Thymus (tissue), 11 donors: Measurements from ENCODE around the gene TFIP11. TPM values are rescaled to one million over a fixed set of nuclear protein-coding genes. Genes with fewer than 3 reads are reported as not detected.

Source experiments
- DNase-seq, 9 donors: peaks; one replicate each; pipeline ENCODE4 v3.0.0-alpha.2; 2013; ENCODE audit warnings: low spot score in 9 of 9, low read depth in 6 of 9, missing footprints in 1 of 9
- H3K27ac ChIP-seq, 2 donors: one replicate each; pipeline ENCODE4 v1.5.1; 2013; ENCODE audit warnings: control low read depth in 1 of 2, low read depth in 1 of 2, low read length in 1 of 2, mild to moderate bottlenecking in 1 of 2, moderate library complexity in 1 of 2
- H3K27me3 ChIP-seq, 2 donors: one replicate each; pipeline ENCODE4 v1.5.1; 2013; ENCODE audit warnings: low read length in 1 of 2; ENCODE audit not compliant: control insufficient read depth in 2 of 2, insufficient read depth in 1 of 2
- H3K36me3 ChIP-seq, 2 donors: one replicate each; pipeline ENCODE4 v1.5.1; 2013; ENCODE audit warnings: low read length in 1 of 2, mild to moderate bottlenecking in 1 of 2, moderate library complexity in 1 of 2; ENCODE audit not compliant: control insufficient read depth in 2 of 2, insufficient read depth in 2 of 2
- H3K4me1 ChIP-seq, 2 donors: one replicate each; pipeline ENCODE4 v1.5.1; 2013; ENCODE audit warnings: low read length in 2 of 2; ENCODE audit not compliant: control insufficient read depth in 2 of 2, insufficient read depth in 2 of 2
- H3K4me3 ChIP-seq, 2 donors: one replicate each; pipeline ENCODE4 v1.5.1; 2013; ENCODE audit warnings: low read length in 2 of 2, control low read depth in 1 of 2, mild to moderate bottlenecking in 1 of 2
- H3K9me3 ChIP-seq, 2 donors: one replicate each; pipeline ENCODE4 v1.5.1; 2013; ENCODE audit warnings: low read length in 1 of 2, mild to moderate bottlenecking in 1 of 2; ENCODE audit not compliant: control insufficient read depth in 2 of 2, insufficient read depth in 1 of 2
- WGBS: extraction: QIAGEN DNeasy Blood & Tissue Kit; methylation state at CpG from one replicate; pipeline ENCODE4 v1.1.7; 2013; 5-methylcytosine and 5-hydroxymethylcytosine counted together
- polyA plus RNA-seq: library from polyadenylated mRNA; stranded (reverse); fragments of 200-250 nt; gene quantifications from one replicate; pipeline ENCODE4 v1.2.3, GENCODE V29; 2013
- total RNA-seq: library from RNA; stranded (reverse); fragments of 120-200 nt; gene quantifications from one replicate; pipeline ENCODE4 v1.2.4, GENCODE V29; 2013
- donor health status: healthy.

Gene TFIP11
- total and polyA plus RNA-seq, 2 donors: 32.9 to 39.6 TPM

DNA sequence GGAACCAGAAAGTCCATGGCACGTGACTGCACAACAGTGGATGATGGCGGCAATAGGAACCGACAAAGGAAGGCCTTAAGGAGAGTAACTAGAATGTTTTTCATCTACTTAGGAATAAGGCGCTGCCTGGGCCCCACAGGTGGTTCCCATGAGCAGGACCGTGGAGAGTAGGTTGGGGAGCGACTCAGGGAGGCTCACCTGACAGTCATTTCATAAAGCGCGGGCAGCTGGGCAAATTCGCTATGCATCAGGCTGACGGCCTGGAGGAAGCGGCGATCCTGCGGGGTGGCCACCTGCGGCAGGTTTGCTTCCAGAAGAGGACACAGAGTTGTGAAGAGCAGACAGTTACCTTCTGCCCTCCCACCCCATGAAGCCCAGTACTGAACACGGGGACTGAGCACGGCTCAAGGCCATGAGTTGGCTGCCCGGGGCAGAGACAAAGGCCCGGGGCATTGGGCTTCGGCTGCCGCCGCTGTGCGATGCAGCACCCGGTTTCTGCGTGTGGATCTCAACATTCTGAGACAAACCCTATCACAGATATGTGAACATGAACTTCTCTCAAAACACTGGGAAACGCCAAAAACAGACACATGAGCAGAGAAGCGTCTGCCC lies 54.5 kb downstream of the TFIP11 start:
- Histone ChIP-seq H3K9me3 (no peaks in the 10 kb centered on the region), H3K36me3 (peaks cover 50 to 54% of the 10 kb centered on the region in 2 donors), H3K27me3 (no peaks in the 10 kb centered on the region), H3K27ac (no peak overlapping the region), H3K4me3 (no peak overlapping the region), H3K4me1 (no peaks in the 10 kb centered on the region)
- 97% methylated on average over 26 of the region's 26 CpGs for WGBS
- no peak for DNase-seq

DNA sequence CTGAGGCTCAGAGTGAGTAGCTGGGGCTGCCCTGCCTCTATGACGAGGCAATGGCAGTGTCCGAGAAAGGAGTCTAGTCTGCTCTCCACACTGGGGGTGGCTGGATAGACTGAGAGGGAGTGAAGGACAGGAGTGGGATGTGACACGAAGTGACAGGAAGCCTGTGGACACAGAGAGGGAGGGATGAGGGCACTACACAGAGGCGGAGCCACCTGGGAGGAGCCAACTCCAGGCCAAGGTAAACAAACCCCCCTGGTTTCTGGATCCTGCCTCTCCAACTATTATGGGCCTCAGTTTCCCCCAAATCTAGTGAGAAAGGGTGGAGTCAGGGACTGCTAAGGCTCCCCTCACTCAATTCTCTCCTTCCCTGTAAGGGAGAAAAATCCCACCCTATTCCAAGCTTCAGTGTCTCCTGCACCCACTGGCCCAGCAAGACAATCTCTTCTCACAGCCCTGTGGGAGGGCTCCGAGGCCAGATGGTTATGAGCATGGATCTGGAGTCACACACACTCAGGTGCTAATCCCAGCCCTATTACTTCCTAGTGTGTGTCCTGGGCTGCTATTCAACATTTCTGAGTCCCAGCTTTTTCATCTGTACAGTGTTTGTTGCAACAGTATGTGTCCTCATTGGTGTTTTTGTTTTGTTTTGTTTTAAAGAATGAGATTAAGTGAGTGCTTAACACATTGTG lies 58.3 kb downstream of the TFIP11 start:
- Histone ChIP-seq H3K4me1 (no peaks in the 10 kb centered on the region), H3K27me3 (no peaks in the 10 kb centered on the region), H3K9me3 (no peaks in the 10 kb centered on the region), H3K4me3 (no peak overlapping the region), H3K27ac (no peak overlapping the region), H3K36me3 (peaks cover 53 to 66% of the 10 kb centered on the region in 2 donors)
- DNase-seq: no peak
- WGBS: 86% methylated on average over 5 of the region's 5 CpGs

DNA sequence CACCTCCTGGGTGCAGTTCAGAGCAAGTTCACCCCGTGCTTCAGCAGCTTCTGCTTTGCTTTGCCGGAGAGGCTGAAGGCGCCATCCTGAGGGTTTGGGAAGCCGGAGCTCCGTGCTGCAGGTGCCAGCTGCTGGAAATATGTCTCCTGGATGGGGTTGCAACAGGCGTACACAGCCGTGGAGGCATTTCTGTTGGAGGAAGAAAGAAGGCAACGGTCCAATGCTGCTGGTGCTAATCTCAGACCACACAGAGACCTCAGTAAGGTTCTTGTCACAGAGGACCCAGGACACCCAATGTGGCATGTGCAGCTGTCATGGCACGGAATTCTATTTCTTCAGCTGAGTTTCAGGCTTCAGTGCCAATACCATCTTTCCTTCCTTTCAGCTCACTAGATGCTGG lies 59.1 kb downstream of the TFIP11 start:
- H3K4me3 ChIP-seq: no peak overlapping the region
- DNase-seq: no peak
- H3K9me3 ChIP-seq: no peaks in the 10 kb centered on the region
- WGBS: 98% methylated on average over 9 of the region's 9 CpGs
- H3K27me3 ChIP-seq: no peaks in the 10 kb centered on the region
- no peak overlapping the region for H3K27ac ChIP-seq
- no peaks in the 10 kb centered on the region for H3K4me1 ChIP-seq
- H3K36me3 ChIP-seq: peaks cover 49 to 62% of the 10 kb centered on the region in 2 donors

GRCh38 chr22:26452236-26453016 lies 59.8 kb downstream of the TFIP11 start:
- no peaks in the 10 kb centered on the region for H3K4me1 ChIP-seq
- H3K36me3 ChIP-seq: peaks cover 41 to 54% of the 10 kb centered on the region in 2 donors
- no peak overlapping the region for H3K4me3 ChIP-seq
- no peak for DNase-seq
- H3K27me3 ChIP-seq: no peaks in the 10 kb centered on the region
- H3K27ac ChIP-seq: no peak overlapping the region
- H3K9me3 ChIP-seq: no peaks in the 10 kb centered on the region
- 98% methylated on average over 23 of the region's 23 CpGs for WGBS

- Histone ChIP-seq H3K9me3 (no peaks in the 10 kb centered on the region), H3K36me3 (peaks cover 35 to 46% of the 10 kb centered on the region in 2 donors), H3K4me3 (no peak overlapping the region), H3K4me1 (no peaks in the 10 kb centered on the region), H3K27ac (no peak overlapping the region), H3K27me3 (no peaks in the 10 kb centered on the region)
- WGBS: 96% methylated on average over 9 of the region's 9 CpGs
- DNase-seq: no peak
Observed at GRCh38 chr22:26450453-26451185, 61.7 kb downstream of the TFIP11 start.

DNA sequence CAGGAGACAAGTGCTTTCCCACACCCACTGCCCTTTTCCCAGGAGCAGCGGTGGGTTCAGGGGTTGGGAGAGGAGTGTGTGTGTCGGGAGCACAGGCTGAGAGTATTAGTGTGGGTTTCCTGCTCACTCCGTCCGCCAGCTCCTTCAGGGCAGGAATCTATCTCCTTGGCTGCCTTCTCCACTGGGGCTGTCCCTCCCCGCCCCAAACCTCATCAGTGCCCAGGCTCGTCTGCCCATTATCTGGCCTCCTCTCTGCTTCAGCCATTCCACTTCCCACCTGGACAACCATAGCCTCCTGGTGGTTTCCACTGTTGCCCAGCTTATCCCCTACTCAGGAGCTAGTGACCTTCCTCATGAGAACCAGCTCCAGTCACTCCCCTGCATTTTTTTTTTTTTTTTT lies 63.3 kb downstream of the TFIP11 start:
- DNase-seq: no peak
- H3K27me3 ChIP-seq: no peaks in the 10 kb centered on the region
- no peaks in the 10 kb centered on the region for H3K4me1 ChIP-seq
- no peak overlapping the region for H3K27ac ChIP-seq
- H3K9me3 ChIP-seq: no peaks in the 10 kb centered on the region
- H3K4me3 ChIP-seq: no peak overlapping the region
- 93% methylated on average over 6 of the region's 6 CpGs for WGBS
- H3K36me3 ChIP-seq: peaks cover 33 to 43% of the 10 kb centered on the region in 2 donors

GRCh38 chr22:26448334-26448733 lies 63.9 kb downstream of the TFIP11 start:
- H3K4me1 ChIP-seq: no peaks in the 10 kb centered on the region
- no peaks in the 10 kb centered on the region for H3K9me3 ChIP-seq
- H3K4me3 ChIP-seq: no peak overlapping the region
- DNase-seq: no peak
- H3K36me3 ChIP-seq: peaks cover 27 to 37% of the 10 kb centered on the region in 2 donors
- no peak overlapping the region for H3K27ac ChIP-seq
- WGBS: 96% methylated on average over 5 of the region's 5 CpGs
- H3K27me3 ChIP-seq: no peaks in the 10 kb centered on the region

DNA sequence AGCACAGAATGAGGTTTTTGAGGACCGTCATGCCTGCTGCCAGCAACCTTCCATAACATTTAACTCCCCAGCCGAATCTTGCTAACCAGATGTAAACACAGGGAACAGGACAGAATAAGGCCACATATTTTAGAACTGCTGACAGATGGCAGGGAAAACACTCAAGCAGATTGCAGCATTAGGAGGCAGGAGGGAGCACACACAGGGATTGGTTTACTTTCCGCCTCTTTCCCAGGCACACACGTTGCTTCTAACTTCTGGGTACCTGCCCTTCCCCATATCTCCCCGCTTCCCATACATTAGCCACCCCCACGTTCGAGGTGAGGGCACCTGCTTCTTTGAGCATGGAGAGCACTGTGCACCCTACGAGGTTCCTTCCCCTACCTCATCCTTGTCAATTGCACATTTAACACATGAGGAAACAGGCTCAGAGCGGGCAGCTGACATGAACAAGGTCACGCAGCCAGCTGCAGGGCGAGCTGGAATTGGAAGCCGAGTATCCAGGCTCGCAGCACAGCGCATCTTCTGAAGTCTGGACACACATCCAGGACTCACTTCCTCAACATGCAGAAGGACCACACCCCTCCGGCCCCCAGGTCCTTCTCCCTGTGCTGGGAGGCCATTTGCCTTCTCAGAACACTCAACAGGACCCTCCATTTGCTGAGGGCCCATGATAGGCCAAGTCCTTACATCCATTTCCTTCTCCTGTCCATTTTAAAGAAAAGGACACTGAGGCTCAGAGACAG lies 64.5 kb downstream of the TFIP11 start:
- H3K4me1 ChIP-seq: no peaks in the 10 kb centered on the region
- no peak overlapping the region for H3K4me3 ChIP-seq
- 90% methylated on average over 15 of the region's 15 CpGs for WGBS
- no peak overlapping the region for H3K27ac ChIP-seq
- H3K27me3 ChIP-seq: no peaks in the 10 kb centered on the region
- H3K36me3 ChIP-seq: peaks cover 21 to 31% of the 10 kb centered on the region in 2 donors
- H3K9me3 ChIP-seq: no peaks in the 10 kb centered on the region
- no peak for DNase-seq
